Activated T-cell treated with anti-CD3 and anti-CD28 coated beads, Interleukin-2, amount 50 U/mL, for 4 hours (primary cell): ENCODE results near the gene MAST4. TPM values are rescaled to one million over a fixed set of nuclear protein-coding genes. Genes with fewer than 3 reads are reported as not detected.
"Not testable (repeated sequence)": the region's sequence is repeated elsewhere in the genome, so short reads cannot be mapped to it uniquely, and the experiment has no call there.

ENCODE experiments used
- ATAC-seq, 2 donors: fragments of 200-7000 bp; cut with Tn5 transposase; one replicate each; pipeline ENCODE4 v1.10.0; 2021
- DNase-seq: peaks from one replicate; pipeline ENCODE4 v3.0.0-alpha.2; 2020
- H3K27me3 Mint-ChIP-seq: one replicate; pipeline ENCODE4 v1.8.0; 2021; ENCODE audit warnings: low read depth, mixed read lengths
- H3K36me3 Mint-ChIP-seq: one replicate; pipeline ENCODE4 v1.8.0; 2022; ENCODE audit warnings: mixed read lengths; ENCODE audit not compliant: insufficient read depth
- H3K4me1 Mint-ChIP-seq: one replicate; pipeline ENCODE4 v1.8.0; 2021; ENCODE audit warnings: low read depth, mixed read lengths
- H3K4me3 Mint-ChIP-seq: one replicate; pipeline ENCODE4 v1.8.0; 2021; ENCODE audit warnings: mild to moderate bottlenecking, moderate library complexity, mixed read lengths
- H3K9me3 Mint-ChIP-seq: one replicate; pipeline ENCODE4 v1.8.0; 2021; ENCODE audit warnings: mixed read lengths
- total RNA-seq, 3 donors: library from RNA; stranded (reverse); gene quantifications; one replicate each; pipeline ENCODE4 v1.2.1, GENCODE V29; 2021

MAST4 gene
- total RNA-seq, 3 donors from 2014 or later: 9.5 to 16.5 (median 15.5) TPM

DNA sequence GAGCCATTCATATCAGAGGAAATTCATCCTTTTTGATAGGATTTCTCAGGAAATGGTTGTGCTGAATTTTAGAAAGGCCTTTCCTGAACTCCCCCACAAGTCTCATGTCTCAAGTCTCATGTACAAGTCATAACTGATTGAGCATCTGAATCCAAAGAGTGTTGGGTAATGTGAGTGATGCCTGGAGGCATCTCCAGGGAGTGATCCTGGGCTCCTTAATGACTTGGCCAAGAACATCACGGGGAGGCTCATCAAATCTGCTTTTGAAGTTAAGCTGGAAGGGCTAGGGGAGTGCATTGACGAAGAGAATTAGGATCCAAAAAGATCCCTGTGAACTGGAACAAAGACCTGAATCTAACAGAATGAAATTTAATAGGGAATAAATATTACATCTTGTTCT, 79.2 kb downstream of the MAST4 start:
- Mint-ChIP-seq H3K4me1 (no peaks in the 10 kb centered on the region), H3K36me3 (no peaks in the 10 kb centered on the region), H3K27me3 (peaks cover 17% of the 10 kb centered on the region), H3K9me3 (no peaks in the 10 kb centered on the region), H3K4me3 (no peak overlapping the region)
- DNase-seq: no peak
- no peak for ATAC-seq

DNA sequence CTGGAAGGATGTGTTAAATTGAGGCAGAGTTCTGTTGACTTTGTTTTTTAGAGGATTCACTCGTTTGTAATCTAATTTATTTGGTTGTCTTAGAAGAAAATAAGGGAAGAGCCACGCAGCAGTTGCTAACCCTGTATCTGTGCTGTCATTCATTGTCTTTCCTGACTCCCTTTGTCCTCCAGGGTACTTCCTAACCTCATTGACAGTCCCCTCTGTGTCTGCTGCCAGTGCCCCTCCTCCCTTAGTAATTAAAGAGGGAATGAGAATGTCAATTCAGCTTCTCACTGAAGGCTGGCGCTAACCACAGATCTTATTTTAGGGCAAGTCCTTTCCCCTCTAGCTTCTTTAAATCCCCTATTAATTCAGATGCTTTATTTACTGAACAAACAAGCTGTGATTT, 84.0 kb downstream of the MAST4 start:
- Mint-ChIP-seq H3K27me3 (peaks cover 12% of the 10 kb centered on the region), H3K4me3 (no peak overlapping the region), H3K36me3 (no peaks in the 10 kb centered on the region), H3K4me1 (no peaks in the 10 kb centered on the region), H3K9me3 (no peaks in the 10 kb centered on the region)
- DNase-seq (no peak), ATAC-seq (no peak)

DNA sequence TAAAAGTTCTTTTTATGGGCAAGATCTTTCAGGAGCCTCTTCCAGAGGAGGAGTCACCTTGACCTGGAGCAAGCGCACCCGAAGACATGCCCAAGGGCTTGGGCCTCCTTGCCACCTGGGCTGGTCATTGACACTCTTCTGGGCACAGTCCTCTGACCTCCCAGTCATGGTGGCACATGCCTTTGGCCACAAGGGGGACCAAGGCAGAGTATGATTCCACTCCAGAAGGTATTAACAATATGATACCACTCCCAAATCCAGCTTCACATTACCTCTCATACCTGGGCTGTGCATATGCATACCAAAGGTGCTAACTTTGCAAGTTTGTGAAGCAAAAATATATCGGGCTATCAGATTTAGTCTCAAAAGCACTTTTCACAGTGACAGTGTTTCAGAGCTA, 84.6 kb downstream of the MAST4 start:
- ATAC-seq: no peak
- Mint-ChIP-seq H3K36me3 (no peaks in the 10 kb centered on the region), H3K4me1 (no peaks in the 10 kb centered on the region)

DNA sequence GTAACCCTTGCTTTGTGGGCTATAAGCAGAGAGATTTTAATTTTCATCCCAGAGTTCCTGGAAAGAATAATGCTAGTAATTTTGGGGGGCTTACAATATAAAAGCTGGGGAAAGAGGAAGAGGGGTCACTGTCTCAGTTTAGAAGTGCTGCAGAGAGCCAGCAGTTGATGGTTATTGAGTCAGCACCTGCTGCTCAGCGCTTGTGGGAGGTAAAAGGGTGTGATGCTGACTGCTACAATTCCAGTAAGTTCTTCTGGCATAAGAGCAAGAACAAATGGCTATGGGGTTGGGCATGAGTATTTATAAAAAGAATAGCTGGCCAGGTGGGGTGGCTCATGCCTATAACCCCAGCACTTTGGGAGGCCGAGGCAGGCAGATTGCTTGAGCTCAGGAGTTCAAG, 88.5 kb downstream of the MAST4 start:
- Mint-ChIP-seq H3K36me3 (no peaks in the 10 kb centered on the region), H3K9me3 (no peaks in the 10 kb centered on the region), H3K27me3 (peaks cover 1% of the 10 kb centered on the region)

More for the DNA sequence above, 84.6 kb downstream of the MAST4 start:
- peaks cover 11% of the 10 kb centered on the region for H3K27me3 Mint-ChIP-seq
- DNase-seq: no peak
- H3K4me3 Mint-ChIP-seq: no peak overlapping the region
- H3K9me3 Mint-ChIP-seq: no peaks in the 10 kb centered on the region

DNA sequence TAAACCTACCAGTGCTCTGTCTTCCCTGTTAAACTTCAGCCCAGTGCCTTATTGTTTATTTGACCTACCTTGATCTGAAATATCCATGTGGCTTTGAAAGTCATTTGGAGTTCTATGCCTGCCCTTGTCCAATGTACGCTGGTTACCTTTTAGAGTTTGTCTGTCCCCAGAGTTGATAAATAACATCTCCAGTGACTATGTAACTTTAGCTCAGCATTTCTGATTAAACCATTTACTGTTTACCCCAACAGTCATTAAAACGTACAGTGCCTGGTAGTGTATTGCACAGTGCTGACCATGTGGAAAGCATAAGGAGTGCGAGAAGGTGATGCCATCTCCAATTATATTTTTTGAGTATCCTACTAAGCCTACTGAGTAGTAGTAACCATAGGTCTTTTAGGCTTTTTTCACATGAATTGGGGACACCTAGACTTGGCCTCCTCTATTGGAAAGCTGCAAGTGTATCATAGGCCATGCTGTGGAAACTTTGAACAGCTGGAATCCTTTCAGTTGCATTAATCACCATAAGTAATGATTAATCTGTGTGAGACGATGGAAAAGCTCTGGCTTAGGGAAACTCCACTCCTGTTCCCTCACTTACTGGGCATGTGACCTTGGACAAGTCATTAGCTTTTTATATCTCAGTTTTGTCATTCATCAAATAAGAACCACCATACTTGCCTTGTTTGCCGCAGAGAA, 93.5 kb downstream of the MAST4 start:
- H3K36me3 Mint-ChIP-seq: no peaks in the 10 kb centered on the region
- no peak overlapping the region for H3K4me3 Mint-ChIP-seq
- no peaks in the 10 kb centered on the region for H3K9me3 Mint-ChIP-seq
- no peak for ATAC-seq
- H3K27me3 Mint-ChIP-seq: peaks cover 9% of the 10 kb centered on the region
- DNase-seq: no peak
- H3K4me1 Mint-ChIP-seq: no peaks in the 10 kb centered on the region

More for the DNA sequence above, 88.5 kb downstream of the MAST4 start:
- H3K4me1 Mint-ChIP-seq: no peaks in the 10 kb centered on the region
- no peak overlapping the region for H3K4me3 Mint-ChIP-seq
- ATAC-seq (no peak), DNase-seq (no peak)

DNA sequence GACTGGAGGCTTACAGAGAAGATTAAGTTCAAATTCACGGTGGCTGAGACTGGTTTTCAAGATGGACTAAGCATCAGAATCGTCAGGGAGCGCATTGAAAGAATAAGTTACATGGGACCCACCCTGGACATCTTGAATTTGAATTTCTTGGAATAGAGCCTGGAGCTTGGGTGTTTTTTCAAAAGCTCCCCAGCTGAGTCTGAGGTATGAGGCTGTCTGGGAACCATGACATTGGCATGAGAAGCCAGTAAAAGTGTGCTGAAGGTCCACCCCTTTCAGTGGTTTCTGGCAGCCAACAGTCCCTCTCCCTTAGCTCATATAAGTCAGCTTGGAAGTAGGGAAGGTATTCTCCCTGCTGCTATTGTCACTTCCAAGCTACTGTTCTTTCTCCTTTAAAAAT, 97.8 kb downstream of the MAST4 start:
- H3K27me3 Mint-ChIP-seq: peaks cover 22% of the 10 kb centered on the region

DNA sequence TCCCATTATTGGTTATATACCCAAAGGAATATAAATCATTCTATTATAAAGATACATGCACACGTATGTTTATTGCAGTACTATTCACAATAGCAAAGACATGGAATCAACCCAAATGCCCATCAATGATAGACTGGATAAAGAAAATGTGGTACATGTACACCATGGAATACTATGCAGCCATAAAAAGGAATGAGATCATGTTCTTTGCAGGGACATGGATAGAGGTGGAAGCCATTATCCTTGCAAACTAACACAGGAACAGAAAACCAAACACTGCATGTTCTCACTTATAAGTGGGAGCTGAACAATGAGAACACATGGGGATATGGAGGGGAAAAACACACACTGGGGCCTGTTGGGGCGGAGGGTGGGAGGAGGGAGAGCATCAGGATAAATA, 99.6 kb downstream of the MAST4 start:
- not testable (repeated sequence) for H3K4me1 Mint-ChIP-seq, H3K9me3 Mint-ChIP-seq, ATAC-seq, DNase-seq, H3K36me3 Mint-ChIP-seq, H3K4me3 Mint-ChIP-seq
- H3K27me3 Mint-ChIP-seq: peaks cover 22% of the 10 kb centered on the region

More for the DNA sequence above, 97.8 kb downstream of the MAST4 start:
- Mint-ChIP-seq H3K36me3 (no peaks in the 10 kb centered on the region), H3K9me3 (no peaks in the 10 kb centered on the region), H3K4me1 (no peaks in the 10 kb centered on the region), H3K4me3 (no peak overlapping the region)
- ATAC-seq (no peak), DNase-seq (no peak)

DNA sequence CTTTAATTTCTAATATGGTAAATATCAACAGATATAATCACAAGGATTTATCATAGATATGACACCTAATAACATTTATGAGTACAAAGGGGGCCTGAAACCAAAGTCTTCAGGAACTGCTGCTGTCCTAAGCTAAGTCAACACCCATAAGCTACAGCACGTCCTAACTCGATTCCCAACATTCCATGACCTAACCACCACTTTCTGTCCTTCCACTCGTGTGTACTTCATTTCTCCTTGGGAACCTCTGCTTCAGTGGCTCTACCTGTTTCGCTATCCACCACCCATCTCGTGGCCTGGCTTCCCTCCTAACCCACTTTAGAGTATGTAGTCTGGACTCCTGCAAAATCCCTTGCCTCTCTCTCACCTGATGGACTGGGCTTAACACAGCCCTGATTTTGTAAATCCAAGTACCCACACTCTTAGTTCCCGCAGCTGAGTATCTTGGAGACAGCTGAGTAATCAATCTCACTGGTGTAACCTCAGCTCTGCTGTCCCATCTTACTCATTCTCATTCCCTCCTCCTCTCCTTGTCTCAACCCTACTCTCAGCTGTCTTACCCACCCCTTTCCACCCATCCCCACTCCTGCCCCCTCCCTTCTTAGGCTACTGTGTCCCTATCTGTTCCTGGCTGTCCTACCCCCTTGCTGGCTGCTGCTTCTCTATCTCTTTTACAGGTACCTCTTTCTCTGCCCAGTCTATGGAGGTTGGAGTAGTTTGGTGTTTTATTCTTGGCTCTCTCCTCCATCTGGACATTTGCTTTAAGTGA, 101.8 kb downstream of the MAST4 start:
- no peak for DNase-seq
- Mint-ChIP-seq H3K9me3 (no peaks in the 10 kb centered on the region), H3K36me3 (no peaks in the 10 kb centered on the region), H3K4me3 (no peak overlapping the region), H3K4me1 (no peaks in the 10 kb centered on the region), H3K27me3 (peaks cover 20% of the 10 kb centered on the region)
- no peak for ATAC-seq

DNA sequence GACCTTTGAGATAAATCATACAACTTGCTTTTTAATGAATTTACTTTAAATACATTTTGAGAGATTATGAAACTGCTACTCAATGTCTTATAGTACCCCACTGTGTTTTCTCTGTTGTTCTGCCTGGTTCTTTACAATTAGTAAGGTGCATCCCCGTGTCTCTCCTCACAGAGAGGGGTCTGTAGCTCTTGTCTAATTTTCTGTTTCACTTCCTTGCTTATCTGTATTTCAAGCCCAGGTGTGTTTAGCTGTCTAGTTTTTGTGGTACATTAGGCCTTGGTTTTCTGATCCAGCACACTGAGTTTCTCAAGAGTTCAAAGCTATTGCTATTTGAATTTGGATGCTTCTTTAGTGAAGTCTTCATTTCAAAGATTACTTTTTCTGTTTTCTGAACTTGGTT, 105.1 kb downstream of the MAST4 start:
- Mint-ChIP-seq H3K36me3 (no peaks in the 10 kb centered on the region), H3K4me1 (no peaks in the 10 kb centered on the region), H3K4me3 (no peak overlapping the region), H3K27me3 (peaks cover 15% of the 10 kb centered on the region), H3K9me3 (no peaks in the 10 kb centered on the region)
- ATAC-seq (no peak), DNase-seq (no peak)

DNA sequence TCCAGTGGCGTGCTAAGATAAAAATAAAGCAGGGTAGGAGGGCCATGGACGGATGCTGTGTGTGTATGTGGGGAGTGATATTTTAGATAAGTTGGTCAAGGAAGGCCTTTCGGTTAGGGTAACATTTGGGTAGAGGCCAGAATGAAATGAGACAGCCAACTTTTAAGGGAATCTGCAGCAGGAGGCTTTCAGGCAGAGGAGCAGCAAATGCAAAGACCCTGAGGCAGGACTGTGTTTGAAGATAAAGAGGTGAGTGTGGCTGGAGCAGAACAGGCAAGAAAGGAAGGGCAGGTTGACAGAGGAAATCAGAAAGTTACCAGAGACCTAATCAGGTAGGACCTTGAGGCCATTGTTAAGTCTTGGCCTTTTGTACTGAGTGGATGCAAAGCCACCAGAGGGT, 106.2 kb downstream of the MAST4 start:
- no peak overlapping the region for H3K4me3 Mint-ChIP-seq
- no peaks in the 10 kb centered on the region for H3K9me3 Mint-ChIP-seq
- peaks cover 11% of the 10 kb centered on the region for H3K27me3 Mint-ChIP-seq
- no peak for DNase-seq
- no peaks in the 10 kb centered on the region for H3K36me3 Mint-ChIP-seq
- no peak for ATAC-seq
- no peaks in the 10 kb centered on the region for H3K4me1 Mint-ChIP-seq

DNA sequence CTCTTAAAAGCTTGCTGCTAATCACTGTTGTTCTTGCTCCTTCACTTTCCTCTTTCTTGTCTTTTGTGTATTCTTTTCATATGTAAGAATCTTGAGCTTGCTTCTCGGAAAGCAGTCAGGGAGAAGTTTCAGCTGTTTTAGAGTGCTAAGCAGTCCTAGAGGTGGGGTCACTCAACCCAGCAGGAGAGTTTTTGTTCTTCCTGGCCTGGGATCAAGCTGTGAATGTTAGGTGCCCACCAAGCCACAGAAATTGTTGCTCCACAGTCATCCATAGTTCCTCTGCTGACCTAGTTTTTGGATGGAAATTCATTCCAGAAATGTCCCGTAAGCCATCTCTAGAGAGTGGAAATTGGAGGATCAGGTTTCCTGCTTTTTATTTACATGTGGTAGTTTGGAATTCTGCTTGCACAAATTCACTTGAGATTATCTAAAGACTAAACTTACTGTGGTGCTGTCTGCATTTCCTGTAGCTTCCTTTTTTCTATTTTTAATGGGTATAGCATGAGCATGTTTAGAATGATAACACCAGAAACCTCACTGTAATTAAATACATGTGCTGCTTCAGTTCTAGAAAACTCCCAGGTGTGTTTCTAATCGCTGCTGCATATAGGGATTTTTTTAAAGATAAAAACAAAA, 108.7 kb downstream of the MAST4 start:
- H3K4me1 Mint-ChIP-seq: no peaks in the 10 kb centered on the region
- no peak for ATAC-seq
- no peaks in the 10 kb centered on the region for H3K9me3 Mint-ChIP-seq
- DNase-seq: no peak
- H3K27me3 Mint-ChIP-seq: peaks cover 3% of the 10 kb centered on the region
- no peaks in the 10 kb centered on the region for H3K36me3 Mint-ChIP-seq
- no peak overlapping the region for H3K4me3 Mint-ChIP-seq

DNA sequence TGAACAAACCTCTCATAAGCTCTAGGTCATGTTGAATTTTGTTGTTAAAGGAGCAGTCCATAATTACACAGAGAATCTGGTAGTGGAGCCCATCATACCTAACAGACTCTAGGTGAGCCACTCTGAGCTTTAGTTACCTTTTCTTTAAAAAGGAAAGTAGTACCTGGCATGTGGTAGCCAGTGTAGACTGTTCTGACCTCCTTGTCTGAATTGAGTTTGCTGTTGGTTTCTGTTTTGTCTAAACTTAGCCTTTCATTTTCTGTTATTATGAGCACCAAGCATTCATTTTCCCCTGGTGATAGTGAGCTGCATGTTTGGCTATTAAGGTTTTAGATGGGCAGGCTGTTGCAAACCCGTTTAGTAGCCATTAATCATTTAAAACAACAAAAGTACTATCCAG, 112.2 kb downstream of the MAST4 start:
- Mint-ChIP-seq H3K27me3 (no peaks in the 10 kb centered on the region), H3K4me3 (no peak overlapping the region), H3K4me1 (no peaks in the 10 kb centered on the region), H3K36me3 (no peaks in the 10 kb centered on the region), H3K9me3 (peaks cover 10% of the 10 kb centered on the region)
- ATAC-seq (peak in 1 of 2 donors; percentile 23), DNase-seq (no peak)

DNA sequence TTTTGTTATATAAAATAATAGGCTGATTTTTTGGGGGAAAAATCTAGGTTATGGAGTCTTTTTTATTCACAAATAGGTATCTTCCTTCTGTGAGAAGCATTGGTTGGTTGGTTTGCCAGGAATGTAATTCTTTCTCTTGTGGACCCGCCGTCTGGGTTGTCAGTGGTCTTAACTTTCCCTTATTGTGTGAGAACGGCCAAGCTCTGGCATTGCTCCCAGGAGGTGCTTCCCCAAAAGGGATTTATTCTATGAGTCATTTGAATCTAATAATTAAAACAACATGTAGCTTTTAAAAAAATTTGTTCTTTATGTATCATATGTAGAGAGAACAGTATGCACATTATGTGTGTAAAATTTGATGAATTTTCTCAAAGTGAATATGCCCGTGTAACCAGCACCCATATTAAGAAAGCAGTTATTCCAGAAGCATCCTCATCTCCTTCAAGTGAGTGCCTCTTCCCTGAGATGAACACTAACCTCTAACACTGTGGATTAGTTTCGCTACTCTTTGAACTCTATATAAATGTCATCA, 114.4 kb downstream of the MAST4 start:
- no peaks in the 10 kb centered on the region for H3K36me3 Mint-ChIP-seq
- H3K9me3 Mint-ChIP-seq: peaks cover 10% of the 10 kb centered on the region
- ATAC-seq: no peak
- no peak for DNase-seq
- no peak overlapping the region for H3K4me3 Mint-ChIP-seq
- no peaks in the 10 kb centered on the region for H3K27me3 Mint-ChIP-seq
- H3K4me1 Mint-ChIP-seq: no peaks in the 10 kb centered on the region

DNA sequence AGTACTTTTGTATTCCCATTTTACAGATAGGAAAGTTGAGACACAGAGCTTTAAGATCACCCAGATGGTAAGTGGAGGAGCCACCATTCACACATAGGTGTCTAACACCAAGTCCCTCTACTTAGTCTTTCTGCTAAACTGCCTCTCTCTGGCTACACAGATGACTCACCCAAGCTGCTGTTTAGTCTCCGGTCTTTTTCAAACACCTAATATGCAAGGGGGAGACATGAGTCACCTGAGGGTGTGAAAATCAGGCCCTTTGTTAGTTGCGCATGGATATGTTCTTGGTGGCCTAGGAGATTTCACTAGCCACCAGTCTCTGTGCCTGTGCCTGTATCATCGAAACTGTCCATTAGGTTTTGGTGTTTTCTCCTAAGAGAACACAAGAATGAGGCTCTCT, 117.8 kb downstream of the MAST4 start:
- Mint-ChIP-seq H3K4me1 (no peaks in the 10 kb centered on the region), H3K9me3 (peaks cover 10% of the 10 kb centered on the region), H3K4me3 (no peak overlapping the region), H3K36me3 (no peaks in the 10 kb centered on the region), H3K27me3 (no peaks in the 10 kb centered on the region)
- DNase-seq: no peak
- ATAC-seq: peak in 1 of 2 donors; percentile 18
